OCI-LY3 (cell line): ENCODE results near the gene SASH1.

ENCODE experiments used
- CTCF ChIP-seq: fragments of 200-600, 300-600 bp; sonication (generic); IDR thresholded peaks from 2 replicates; pipeline ENCODE4 v1.5.1; 2014; ENCODE audit warnings: antibody characterized with exemption, low read length, low read depth
- EZH2phosphoT487 ChIP-seq: fragments of 200-600 bp; shearing (Covaris generic); IDR thresholded peaks from 2 replicates; pipeline ENCODE4 v1.6.1; 2018; ENCODE audit warnings: antibody characterized with exemption, mixed run types, low read depth

- TF ChIP-seq CTCF = no peak
- TF ChIP-seq EZH2phosphoT487 = no peak
Measured at GRCh38 chr6:148544421-148544820, 201.8 kb downstream of the SASH1 start.
